GM18951 (cell line): ENCODE data around the gene CHD3.

ENCODE experiments used
- POLR2A ChIP-seq: IDR thresholded peaks from 4 replicates; pipeline ENCODE4 v1.6.1; 2011; ENCODE audit warnings: mild to moderate bottlenecking; ENCODE audit not compliant: insufficient read length, insufficient read depth; ENCODE audit errors: extremely low read depth
- in situ Hi-C: fragments of 300-500 bp; cut with MboI; formaldehyde crosslinking; loops from one replicate; pipeline ENCODE4 v1.12.0; 2022; ENCODE audit warnings: low sequenced_read_pairs, mixed read lengths, inconsistent platforms; ENCODE audit not compliant: unreplicated experiment

Gene CHD3

GRCh38 chr17:7846063-7846735 is 42.4 kb upstream of the CHD3 start:
- in situ Hi-C loops = no loop called here
- TF ChIP-seq POLR2A = no peak

GRCh38 chr17:7846765-7847661 is 41.6 kb upstream of the CHD3 start:
- no peak for TF ChIP-seq POLR2A
- in situ Hi-C loops = no loop called here

- TF ChIP-seq POLR2A = no peak
- in situ Hi-C loops = no loop called here
Observed at GRCh38 chr17:7848131-7848579, 40.4 kb upstream of the CHD3 start.

GRCh38 chr17:7848739-7849129 is 39.9 kb upstream of the CHD3 start:
- in situ Hi-C loops = no loop called here
- TF ChIP-seq POLR2A = no peak

GRCh38 chr17:7849130-7849750 is 39.3 kb upstream of the CHD3 start:
- in situ Hi-C loops = no loop called here
- no peak for TF ChIP-seq POLR2A

- no peak for TF ChIP-seq POLR2A
- in situ Hi-C loops = no loop called here
Observed at GRCh38 chr17:7849751-7850504, 38.7 kb upstream of the CHD3 start.

- in situ Hi-C loops = no loop called here
- no peak for TF ChIP-seq POLR2A
Observed at GRCh38 chr17:7850701-7851437, 37.7 kb upstream of the CHD3 start.

GRCh38 chr17:7851438-7852261 is 36.9 kb upstream of the CHD3 start:
- in situ Hi-C loops = no loop called here
- TF ChIP-seq POLR2A = peak; percentile 59

- TF ChIP-seq POLR2A = no peak
- in situ Hi-C loops = no loop called here
Observed at GRCh38 chr17:7852262-7852670, 36.3 kb upstream of the CHD3 start.

GRCh38 chr17:7852919-7853690 is 35.5 kb upstream of the CHD3 start:
- in situ Hi-C loops = no loop called here
- no peak for TF ChIP-seq POLR2A

GRCh38 chr17:7853691-7854038 is 34.9 kb upstream of the CHD3 start:
- TF ChIP-seq POLR2A = no peak
- in situ Hi-C loops = no loop called here
